Endometrium (tissue), 2 donors: Measurements from ENCODE around the gene KDM1B.
"Not testable (repeated sequence)": the region's sequence is repeated elsewhere in the genome, so short reads cannot be mapped to it uniquely, and the experiment has no call there.

Experiments used
- FAIRE-seq: peaks from 2 replicates; lab custom pipeline; 2012; peaks lifted over from hg19 to GRCh38; lab: Jason Lieb, UNC
- donor health status: control.
- donor health status: control.

KDM1B gene

DNA sequence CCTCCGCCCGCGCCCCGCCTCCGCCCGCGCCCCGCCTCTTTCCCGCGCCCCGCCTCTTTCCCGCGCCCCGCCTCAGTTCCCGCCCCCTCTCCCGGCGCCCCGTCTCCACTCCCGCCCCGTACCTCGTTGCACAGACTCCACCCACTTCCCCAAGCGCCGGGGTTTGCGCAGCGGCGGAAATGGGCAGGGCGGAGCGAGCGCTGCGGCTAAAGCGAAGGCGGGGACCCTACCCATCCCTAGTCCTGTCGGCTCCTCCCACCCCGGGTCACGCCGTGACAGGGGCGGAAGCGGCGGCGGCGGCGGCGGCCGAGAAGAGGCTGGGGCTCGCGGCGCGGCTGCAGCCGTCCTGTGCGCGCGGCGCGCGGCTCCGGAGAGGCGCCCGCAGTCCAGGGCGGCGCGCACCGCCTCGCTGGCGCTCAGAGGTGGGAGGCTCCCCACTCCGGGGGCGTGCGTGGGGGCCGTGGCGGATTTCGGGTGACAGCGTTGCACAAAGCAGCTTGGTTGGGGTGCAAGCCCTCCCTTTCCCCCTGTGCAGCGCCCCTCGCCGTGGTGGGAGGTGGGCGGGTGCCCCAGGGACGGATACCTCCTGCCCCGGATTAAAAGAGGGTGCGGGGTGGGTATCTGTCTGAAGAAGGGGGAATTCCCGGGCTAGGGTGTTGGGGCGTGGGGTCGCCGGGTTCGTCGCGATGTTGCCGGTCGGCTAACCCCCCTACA, at the start of gene KDM1B:
KDM1B (plus strand) TSS at position 273 of the 714 bp plus-strand sequence. CDS start 4,474 bp downstream, outside the sequence.
- no peak for FAIRE-seq

DNA sequence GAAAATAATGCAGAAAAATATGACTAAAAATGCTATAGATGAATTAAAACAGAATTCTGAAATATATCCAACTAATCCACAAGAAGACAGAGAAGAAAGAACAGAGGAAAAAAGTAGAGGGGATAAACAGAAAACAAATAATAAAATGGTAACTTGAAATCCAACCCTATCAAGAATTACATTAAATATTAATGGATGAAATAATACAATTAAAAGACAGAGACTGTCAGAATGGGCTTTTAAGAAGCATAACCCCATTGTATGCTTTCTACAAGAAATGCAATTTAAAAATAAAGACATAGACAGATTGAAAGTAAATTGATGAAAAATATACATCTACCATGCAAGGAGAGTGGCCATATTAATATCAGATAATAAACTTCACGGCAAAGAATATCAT, 48.2 kb upstream of the KDM1B start:
- FAIRE-seq, result no peak

- no peak for FAIRE-seq
These were observed 45.1 kb upstream of the KDM1B start for GRCh38 chr6:18110162-18110561.

- FAIRE-seq, result no peak
These were observed 39.9 kb upstream of the KDM1B start for GRCh38 chr6:18115356-18115755.

DNA sequence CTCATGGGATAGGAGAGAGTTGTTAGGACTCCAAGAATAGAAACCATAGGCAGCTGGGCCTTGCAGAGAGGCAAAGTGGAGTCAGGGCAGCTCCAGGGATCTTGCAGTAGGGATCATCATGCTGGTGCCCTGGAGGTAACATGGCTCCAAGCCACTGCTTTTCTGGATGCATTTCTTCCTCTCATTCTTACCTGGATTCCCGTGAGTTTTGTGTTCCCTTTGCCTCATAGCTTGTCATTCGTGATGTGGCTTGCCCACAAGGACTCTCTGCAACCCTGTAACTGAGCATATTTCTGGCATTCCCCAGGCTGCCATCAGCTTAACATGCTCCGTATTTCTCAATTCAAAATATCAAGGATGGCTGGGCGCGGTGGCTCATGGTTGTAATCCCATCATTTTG, 38.1 kb upstream of the KDM1B start:
- FAIRE-seq, result no peak

GRCh38 chr6:18118330-18118729, 36.9 kb upstream of the KDM1B start:
- FAIRE-seq, result no peak

DNA sequence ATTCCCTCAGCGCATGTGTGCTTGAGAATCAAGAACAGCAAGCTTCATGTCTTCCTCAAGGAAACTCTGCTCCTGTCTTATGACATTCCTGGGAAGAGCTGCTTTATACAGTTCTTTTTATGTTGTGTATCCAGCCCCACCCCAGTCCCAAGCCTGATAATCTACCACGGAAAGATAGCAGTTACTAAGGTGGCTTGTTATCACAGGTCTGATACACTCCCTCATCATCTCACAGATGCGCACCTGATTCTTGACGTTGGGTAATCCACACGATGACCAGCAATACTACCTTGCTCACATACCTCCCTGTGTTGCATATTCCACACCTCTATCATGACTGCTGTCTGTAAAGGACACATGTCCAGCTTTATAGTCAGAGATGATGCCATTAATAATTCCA, 36.0 kb upstream of the KDM1B start:
- no peak for FAIRE-seq

DNA sequence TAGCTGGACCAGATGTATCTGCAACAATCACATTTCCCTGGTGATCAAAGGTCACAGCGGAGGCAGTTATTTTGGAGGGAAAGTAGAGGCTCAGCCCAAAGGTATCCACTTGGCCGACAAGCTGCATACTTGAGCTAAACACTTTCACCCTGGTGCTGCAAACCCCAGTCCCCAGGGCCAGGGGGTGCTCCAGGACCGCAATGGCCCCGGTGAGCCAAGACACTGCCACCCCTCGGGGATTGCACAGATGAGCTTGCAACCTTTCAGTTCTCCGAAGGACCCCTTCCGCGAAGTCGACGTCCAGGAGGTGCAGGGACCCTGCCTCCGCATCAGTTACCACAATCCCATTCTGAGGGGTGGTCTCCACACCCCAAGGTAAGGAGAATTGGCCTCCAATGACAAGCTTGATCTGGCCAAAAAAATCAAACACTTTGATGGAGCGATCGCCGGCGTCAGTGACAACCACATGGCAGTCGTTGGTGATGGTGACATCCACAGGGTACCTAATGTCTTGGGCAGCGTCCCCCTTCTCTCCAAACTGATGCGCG, 33.6 kb upstream of the KDM1B start:
- FAIRE-seq, result no peak

GRCh38 chr6:18122128-18123093, 32.8 kb upstream of the KDM1B start, which contains the start of gene NHLRC1:
TSS of gene NHLRC1 (minus strand) at chr6:18122677. CDS start at chr6:18122606, 71 bp downstream.
- FAIRE-seq, result no peak

DNA sequence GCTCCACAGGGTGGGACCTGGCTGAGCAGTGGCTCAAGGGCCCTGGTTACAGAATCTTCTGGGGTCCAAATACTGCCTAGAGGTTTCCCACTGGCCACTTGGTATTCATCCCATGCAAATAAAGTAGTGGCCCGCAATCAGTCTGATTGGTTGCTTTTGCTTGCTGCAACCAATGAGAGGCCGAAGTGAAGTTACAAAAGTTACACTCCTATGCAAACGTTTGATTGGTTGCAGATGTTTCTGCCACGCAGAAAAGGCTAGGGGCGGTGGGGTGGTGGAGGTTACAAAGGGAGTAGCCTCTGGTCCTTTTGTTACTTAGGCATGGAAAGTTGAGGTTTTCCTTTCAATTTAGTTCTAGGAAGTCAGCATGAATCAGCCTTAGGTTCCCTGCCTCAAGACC, 29.1 kb upstream of the KDM1B start:
- no peak for FAIRE-seq

GRCh38 chr6:18132346-18132745, 22.9 kb upstream of the KDM1B start:
- FAIRE-seq, result no peak

GRCh38 chr6:18135171-18135570, 20.1 kb upstream of the KDM1B start:
- no peak for FAIRE-seq

DNA sequence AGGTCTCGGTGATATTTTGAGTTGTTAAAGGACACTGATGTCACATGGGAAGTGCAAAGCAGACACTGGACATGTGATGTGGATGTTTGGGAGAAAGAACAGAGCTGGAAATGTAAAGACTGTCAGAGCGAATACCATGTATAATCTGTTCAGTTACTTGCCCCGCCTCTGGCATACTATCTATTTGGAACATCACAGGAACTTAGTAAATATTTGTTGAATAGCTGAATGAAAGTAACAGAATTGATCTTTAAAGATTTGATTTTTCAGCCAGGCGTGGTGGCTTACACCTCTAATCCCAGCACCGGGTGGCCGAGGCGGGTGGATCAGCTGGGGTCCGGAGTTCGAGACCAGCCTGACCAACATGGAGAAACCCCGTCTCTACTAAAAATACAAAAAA, 19.0 kb upstream of the KDM1B start:
- FAIRE-seq, result no peak

DNA sequence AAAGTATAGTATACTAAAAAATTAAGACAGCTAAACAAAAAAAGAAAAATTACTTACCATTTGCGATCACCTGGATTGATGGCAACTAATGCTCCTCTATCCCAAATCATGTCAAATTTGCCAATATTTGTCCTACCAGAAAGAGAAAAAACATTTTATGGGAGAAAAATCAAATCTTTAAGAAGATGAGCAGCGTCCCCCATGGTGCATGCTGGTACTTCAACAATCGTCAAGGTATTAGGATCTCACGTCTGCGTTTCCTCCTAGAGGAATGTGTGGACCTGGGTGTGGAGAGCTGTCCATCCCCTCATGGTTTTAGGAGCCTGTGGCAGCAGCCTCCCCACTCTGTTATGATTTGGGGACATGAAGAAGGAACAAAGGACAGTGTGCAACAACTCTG, 16.3 kb upstream of the KDM1B start:
- FAIRE-seq, result no peak

- FAIRE-seq, result no peak
These were observed 15.1 kb upstream of the KDM1B start for GRCh38 chr6:18139935-18140621.

GRCh38 chr6:18141805-18142590, 13.2 kb upstream of the KDM1B start:
- FAIRE-seq, result no peak

- no peak for FAIRE-seq
These were observed 12.7 kb upstream of the KDM1B start for GRCh38 chr6:18142591-18142861.

- FAIRE-seq, result no peak
These were observed 8.1 kb upstream of the KDM1B start for GRCh38 chr6:18147160-18147559.

- no peak for FAIRE-seq
These were observed 7.6 kb upstream of the KDM1B start for GRCh38 chr6:18147616-18148015.

DNA sequence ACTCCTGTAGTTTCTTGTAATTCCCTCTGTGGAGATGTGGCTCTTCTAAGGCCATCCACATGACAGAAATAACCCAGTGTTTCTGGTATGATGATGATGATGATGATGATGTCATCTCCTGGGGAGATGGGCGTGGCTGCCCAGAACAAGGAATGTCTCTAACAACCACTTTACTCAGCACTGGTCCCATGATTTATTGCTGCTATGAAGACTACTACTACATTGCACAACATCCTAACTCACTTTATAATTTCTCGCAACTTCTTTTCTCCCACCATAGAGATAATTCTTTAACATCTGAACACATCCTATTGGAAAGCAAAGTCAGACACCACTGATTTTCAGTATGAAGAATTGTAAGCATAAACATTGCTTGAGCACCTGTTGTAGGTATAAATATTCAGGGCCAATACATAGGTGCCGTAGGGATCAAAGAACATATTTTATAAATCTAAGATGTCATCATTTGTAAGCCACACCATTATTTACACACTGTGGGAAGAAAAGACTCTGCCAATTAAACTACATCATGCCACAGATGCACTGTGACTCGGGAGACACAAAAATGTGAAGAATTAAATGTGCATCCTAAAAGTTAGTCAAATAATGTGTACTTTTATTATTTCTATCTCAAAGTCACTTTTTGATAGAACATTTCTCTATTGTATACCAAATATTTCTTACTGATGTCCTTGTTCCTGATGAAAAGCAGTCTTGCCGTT, 6.8 kb upstream of the KDM1B start:
- FAIRE-seq, result no peak

DNA sequence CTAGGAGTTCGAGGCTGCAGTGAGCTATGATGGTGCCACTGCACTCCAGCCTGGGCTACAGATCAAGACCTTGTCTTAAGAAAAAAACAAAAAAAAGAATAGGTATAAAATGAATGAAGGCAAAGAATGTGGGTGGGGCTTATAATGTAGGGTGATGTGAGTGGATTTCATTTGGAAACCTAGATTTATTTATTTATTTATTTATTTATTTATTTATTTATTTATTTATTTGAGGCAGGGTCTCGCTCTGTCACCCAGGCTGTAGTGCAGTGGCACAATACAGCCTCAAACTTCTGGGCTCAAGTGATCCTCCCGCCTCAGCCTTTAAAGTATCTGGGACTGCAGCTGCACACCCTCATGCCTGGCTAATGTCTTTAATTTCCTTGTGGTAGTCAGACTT, 3.8 kb upstream of the KDM1B start:
- not testable (repeated sequence) for FAIRE-seq
